ENCODE data around the gene STAT5B. TPM values are rescaled to one million over a fixed set of nuclear protein-coding genes. Genes with fewer than 3 reads are reported as not detected.
A peak's percentile ranks its signal among the peaks of the same experiment; 100 is the strongest.

The STAT5B gene
- polyA plus RNA-seq, 3 donors = 17.4 to 60.8 (median 47.1) TPM

DNA sequence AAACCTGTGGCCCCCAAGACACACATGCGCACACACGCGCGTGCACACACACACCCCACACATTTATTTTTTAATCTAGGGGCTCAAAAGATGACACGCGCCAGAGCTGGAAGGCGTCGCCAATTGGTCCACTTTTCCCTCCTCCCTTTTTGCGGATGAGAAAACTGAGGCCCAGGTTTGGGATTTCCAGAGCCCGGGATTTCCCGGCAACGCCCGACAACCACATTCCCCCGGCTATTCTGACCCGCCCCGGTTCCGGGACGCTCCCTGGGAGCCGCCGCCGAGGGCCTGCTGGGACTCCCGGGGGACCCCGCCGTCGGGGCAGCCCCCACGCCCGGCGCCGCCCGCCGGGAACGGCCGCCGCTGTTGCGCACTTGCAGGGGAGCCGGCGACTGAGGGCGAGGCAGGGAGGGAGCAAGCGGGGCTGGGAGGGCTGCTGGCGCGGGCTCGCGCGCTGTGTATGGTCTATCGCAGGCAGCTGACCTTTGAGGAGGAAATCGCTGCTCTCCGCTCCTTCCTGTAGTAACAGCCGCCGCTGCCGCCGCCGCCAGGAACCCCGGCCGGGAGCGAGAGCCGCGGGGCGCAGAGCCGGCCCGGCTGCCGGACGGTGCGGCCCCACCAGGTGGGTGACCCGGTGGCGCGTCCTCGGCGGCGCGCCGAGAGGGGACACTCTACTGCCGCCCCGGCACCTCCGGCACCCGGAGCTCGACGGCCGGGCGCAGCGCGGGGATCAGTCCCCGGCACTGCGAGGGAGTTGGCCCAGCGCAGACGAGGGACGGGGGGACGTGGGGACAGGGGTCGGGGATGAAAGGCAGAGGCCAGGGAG lies 12.0 kb upstream of the STAT5B start, which contains the start of gene STAT5A:
Gene STAT5A (plus strand): TSS at position 522 of the 826 bp plus-strand sequence. CDS start 914 bp downstream, outside the sequence.
- H3K27ac ChIP-seq (ENCODE audit: low read depth, low read length) = peak within 1 kb of the TSS; percentile 84
- WGBS, 3 donors = 2 to 6% (median 3%) methylated on average over 55 to 88 of the region's 88 CpGs

DNA sequence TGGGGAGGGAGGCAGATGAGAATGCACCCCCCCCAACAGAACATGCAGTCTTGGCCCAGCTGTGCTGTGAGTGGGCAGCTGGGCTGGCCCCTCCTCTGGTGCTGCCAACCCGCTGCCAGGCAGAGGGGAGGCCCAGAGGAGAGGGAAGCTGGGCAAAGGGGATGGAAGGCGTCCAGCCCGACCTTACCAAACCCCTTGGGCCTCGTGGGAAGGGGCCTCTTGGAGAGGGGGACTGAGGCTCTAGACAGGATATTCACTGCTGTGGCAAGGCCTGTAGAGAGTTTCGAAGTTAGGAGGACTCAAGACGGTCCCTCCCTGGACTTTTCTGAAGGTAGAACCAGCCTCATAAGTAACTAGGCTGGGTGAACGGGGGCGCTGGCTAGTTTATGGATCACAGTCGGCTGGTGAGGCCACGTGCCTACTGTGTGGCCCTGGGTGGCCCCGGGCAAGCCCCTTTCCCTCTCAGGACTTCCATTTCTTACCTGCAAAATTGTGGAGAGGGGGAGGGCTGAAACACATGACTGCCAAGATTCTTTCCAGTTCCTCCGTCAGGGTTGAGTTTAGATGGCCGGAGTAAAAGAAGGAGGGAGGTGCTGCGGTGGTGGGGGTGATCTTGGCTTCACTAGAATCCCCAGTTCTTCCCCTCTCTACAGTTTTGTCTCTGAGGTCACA lies 11.2 kb upstream of the STAT5B start:
- WGBS, 3 donors = 3 to 57% (median 9%) methylated on average over 13 to 14 of the region's 14 CpGs
- H3K27ac ChIP-seq (ENCODE audit: low read depth, low read length) = peak overlapping the region; percentile 84

- H3K27ac ChIP-seq (ENCODE audit: low read depth, low read length) = no peak overlapping the region
- WGBS, 3 donors = 20 to 71% (median 29%) methylated on average over 5 of the region's 5 CpGs
Observed at GRCh38 chr17:42286411-42287221, 10.4 kb upstream of the STAT5B start.

DNA sequence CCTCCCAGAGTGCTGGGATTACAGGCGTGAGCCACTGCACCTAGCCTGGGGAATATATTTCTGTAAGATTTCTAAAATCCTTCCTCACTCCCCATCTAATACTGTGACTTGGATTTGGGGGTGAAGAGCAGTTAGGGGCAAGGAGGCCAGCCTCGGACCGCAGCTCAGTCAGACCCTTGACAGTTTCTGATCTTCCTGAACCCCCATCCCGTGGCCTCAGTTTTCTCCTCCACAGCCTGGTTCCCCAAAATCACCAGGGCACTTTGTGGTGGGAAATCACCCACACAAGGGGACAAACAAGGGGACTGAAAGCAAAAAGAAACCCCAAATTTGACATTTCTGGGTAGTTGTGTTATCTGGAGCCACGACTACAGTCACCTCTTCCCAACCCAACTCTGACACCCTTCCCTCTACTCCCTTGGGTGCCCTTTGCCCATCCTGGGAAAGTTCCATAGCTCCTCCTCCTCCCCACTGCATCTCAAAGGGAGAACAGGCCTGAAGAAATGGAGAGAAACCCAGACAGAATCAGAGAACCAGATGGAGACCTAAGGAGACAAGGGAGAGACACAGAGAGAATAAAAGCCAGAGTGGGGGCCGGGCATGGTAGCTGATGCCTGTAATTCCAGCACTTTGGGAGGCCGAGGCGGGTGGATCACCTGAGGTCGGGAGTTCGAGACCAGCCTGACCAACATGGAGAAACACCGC lies 9.3 kb upstream of the STAT5B start:
- no peak overlapping the region for H3K27ac ChIP-seq (ENCODE audit: low read depth, low read length)
- WGBS, 3 donors = 90 to 92% (median 92%) methylated on average over 11 of the region's 11 CpGs

- 94 to 97% (median 96%) methylated on average over 7 of the region's 7 CpGs for WGBS, 3 donors
- no peak overlapping the region for H3K27ac ChIP-seq (ENCODE audit: low read depth, low read length)
Observed at GRCh38 chr17:42284566-42284965, 8.4 kb upstream of the STAT5B start.

DNA sequence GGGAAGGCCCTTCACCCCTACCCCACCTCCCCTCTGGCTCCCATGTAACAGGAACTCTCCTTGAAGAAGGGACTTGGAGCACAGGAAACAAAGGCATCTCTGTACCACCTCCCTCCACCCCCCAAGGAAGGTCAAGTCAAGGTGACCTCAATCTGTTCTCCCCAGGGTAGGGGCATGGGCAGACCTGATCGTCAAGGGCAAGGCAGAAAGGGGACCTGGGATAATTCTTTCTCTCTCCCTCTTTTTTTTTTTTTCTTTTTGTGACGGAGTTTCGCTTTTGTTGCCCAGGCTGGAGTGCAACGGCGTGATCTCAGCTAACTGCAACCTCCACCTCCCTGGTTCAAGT lies 7.8 kb upstream of the STAT5B start:
- 94 to 95% (median 94%) methylated on average over 5 of the region's 5 CpGs for WGBS, 3 donors
- H3K27ac ChIP-seq (ENCODE audit: low read depth, low read length) = no peak overlapping the region

- no peak overlapping the region for H3K27ac ChIP-seq (ENCODE audit: low read depth, low read length)
- 83 to 95% (median 89%) methylated on average over 7 of the region's 7 CpGs for WGBS, 3 donors
Observed at GRCh38 chr17:42283241-42284023, 7.2 kb upstream of the STAT5B start.

DNA sequence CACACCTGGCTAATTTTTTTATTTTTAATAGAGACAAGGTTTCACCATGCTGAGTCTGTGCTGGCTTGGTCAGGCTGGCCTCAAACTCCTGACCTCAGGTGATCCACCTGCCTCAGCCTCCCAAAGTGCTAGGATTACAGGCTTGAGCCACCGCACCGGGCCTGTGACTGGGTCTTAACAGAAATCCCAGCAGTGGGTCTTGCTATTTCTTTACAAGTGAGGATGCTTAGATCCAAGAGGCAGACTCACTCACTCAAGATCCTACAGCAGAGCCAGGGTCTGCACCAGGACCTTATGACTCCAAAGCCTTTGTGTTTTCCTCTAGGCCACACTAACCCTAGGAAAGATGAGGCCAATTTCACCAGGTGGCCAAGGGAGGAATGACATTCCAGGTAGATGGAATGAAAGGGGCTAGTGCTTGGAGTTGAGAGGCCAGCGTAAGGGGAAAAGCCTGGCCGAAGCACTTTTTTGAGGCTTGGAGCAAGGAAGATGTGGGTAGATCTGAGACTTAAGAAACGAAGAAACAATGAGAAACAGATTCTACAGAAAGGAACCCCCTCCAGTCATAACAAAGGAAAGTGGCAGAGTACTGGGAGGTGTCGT lies 6.4 kb upstream of the STAT5B start:
- WGBS, 3 donors = 90 to 95% (median 92%) methylated on average over 6 of the region's 6 CpGs
- H3K27ac ChIP-seq (ENCODE audit: low read depth, low read length) = no peak overlapping the region

GRCh38 chr17:42281571-42282096 lies 5.4 kb upstream of the STAT5B start:
- 25 to 87% (median 86%) methylated on average over 6 to 7 of the region's 7 CpGs for WGBS, 3 donors
- no peak overlapping the region for H3K27ac ChIP-seq (ENCODE audit: low read depth, low read length)

- 84 to 91% (median 91%) methylated on average over 4 of the region's 4 CpGs for WGBS, 3 donors
Observed at GRCh38 chr17:42279776-42280630, 3.8 kb upstream of the STAT5B start.

DNA sequence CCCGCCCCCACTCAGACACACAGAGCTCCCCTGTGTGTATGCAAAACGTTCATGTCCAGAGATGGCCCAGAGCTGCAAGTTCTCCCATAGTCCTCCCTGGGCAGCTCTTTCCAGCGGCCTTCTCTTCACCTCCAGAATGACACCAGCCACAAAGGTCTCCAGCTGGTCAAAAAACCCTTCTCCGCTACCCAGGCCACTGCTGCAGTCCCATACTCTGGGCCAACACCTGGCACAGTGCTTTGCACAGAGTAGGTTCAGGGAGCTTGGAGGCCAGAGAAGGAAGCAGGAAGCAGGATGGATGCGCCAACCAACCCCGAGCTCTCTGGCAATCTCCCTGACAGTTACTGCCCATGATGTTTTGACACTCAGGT lies 1.1 kb upstream of the STAT5B start:
- no peak overlapping the region for H3K27ac ChIP-seq (ENCODE audit: low read depth, low read length)
- 42 to 70% (median 44%) methylated on average over 6 of the region's 6 CpGs for WGBS, 3 donors

More at GRCh38 chr17:42279776-42280630, 3.8 kb upstream of the STAT5B start:
- no peak overlapping the region for H3K27ac ChIP-seq (ENCODE audit: low read depth, low read length)

GRCh38 chr17:42276609-42277341 lies 584 bp upstream of the STAT5B start:
- 1 to 2% (median 1%) methylated on average over 31 to 44 of the region's 44 CpGs for WGBS, 3 donors
- no peak overlapping the region for H3K27ac ChIP-seq (ENCODE audit: low read depth, low read length)

GRCh38 chr17:42275527-42276358 lies 448 bp downstream of the STAT5B start:
- 1% methylated on average over 37 to 80 of the region's 82 CpGs for WGBS, 3 donors

GRCh38 chr17:42274812-42275526 lies 1.2 kb downstream of the STAT5B start:
- no peak overlapping the region for H3K27ac ChIP-seq (ENCODE audit: low read depth, low read length)
- WGBS, 3 donors = 18 to 34% (median 21%) methylated on average over 13 of the region's 13 CpGs

More at GRCh38 chr17:42275527-42276358, 448 bp downstream of the STAT5B start:
- no peak overlapping the region for H3K27ac ChIP-seq (ENCODE audit: low read depth, low read length)
